PFSK-1 (cell line): ENCODE data around the gene ATP1B2.

Experiments
- POLR2AphosphoS5 ChIP-seq: IDR thresholded peaks from 2 replicates; pipeline ENCODE4 v1.6.1; 2012; ENCODE audit warnings: low read depth, mild to moderate bottlenecking, control low read depth, low read length, moderate library complexity
- TAF1 ChIP-seq: IDR thresholded peaks from 2 replicates; pipeline ENCODE4 v1.6.1; 2012; ENCODE audit warnings: low read length, control low read depth, borderline replicate concordance; ENCODE audit not compliant: insufficient read depth

GRCh38 chr17:7652388-7653356 lies 1.9 kb downstream of the ATP1B2 start:
- TF ChIP-seq POLR2AphosphoS5, result no peak
- TF ChIP-seq TAF1, result no peak
